ENCODE data around the gene RBM33.
A peak's percentile ranks its signal among the peaks of the same experiment; 100 is the strongest.
"Not testable (repeated sequence)": the region's sequence is repeated elsewhere in the genome, so short reads cannot be mapped to it uniquely, and the experiment has no call there.

The RBM33 gene

GRCh38 chr7:155644178-155644970 is at the start of gene RBM33:
Gene RBM33 (plus strand): TSS chr7:155644661. CDS start chr7:155644877, 216 bp downstream.
- DNase-seq (ENCODE audit: low read depth): peak; percentile 59

DNA sequence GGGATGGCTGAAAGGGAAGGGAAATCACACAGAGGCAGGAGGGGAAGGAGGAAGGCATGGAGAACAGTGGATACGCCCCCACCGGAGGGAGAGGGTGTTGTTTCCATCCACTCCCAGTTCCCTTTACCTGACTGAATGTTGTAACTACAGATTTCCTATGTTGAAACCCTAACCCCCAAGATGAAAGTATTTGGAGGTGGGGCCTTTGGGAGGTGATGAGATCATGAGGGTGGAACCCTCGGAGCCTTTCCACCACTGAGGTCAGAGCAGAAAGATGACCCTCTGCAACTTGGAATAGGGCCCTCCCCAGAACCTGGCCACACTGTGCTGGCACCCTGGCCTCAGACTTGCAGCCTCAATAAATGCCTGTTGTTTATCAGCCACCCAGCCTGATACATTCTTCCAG is 49.5 kb upstream of the RBM33 start:
- DNase-seq (ENCODE audit: low read depth): no peak

GRCh38 chr7:155597753-155598140 is 46.7 kb upstream of the RBM33 start:
- DNase-seq (ENCODE audit: low read depth): no peak

DNA sequence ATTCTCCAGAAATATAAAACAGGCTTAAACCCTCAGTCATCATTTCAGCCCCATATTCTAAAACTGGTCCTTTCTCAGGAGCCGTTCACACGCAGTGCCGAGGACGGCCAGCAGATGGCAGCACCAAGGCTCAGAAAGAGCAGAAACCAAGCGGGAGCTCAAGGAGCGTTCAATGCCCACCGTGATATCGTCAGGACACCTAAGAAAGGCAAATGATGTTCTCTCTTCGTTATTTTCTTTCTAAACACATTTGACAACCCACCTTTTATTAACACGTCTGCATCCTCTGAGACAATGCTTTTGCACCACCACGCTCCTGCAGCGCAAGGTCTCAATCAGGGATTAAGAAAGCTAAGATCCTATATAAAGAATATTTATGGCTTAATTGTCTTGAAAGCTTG is 45.7 kb upstream of the RBM33 start:
- peak; percentile 40 for DNase-seq (ENCODE audit: low read depth)

DNA sequence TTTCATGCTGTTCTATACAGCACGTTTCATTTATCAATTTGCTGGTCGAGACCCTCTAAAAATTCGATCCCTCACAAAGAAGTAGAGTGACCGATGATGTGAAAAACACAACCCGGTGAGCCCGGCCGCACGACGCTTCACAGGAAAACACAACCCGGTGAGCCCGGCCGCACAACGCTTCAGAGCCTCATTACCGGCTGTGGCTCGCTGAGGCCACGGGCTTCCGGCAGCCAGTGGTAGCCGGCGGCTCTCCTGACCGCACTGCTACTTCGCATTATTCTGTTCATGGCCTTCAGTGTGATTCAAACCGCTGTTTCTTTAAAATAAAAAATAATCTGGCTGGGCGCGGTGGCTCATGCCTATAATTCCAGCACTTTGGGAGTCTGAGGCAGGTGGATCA is 42.3 kb upstream of the RBM33 start:
- DNase-seq (ENCODE audit: low read depth): no peak

DNA sequence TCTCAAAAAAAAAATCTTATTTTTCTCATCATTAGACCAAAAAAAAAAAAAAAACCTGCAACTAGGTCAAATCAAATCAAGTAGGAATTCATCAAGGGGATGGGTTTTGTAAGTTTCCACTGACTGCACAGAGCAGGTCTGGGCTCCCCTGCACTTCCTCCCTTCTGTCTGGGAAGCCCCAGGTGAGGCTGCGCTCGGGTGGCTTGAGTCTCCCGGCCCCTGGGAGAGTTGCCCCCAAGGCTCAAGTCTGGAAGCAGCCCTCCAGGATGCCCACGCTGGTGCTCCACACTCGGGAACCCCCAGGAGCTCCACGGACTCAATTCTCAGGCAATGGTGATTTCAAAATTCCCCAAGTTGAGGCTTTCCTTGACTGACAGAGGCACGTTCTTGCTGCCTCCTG is 41.7 kb upstream of the RBM33 start:
- DNase-seq (ENCODE audit: low read depth): no peak

GRCh38 chr7:155603205-155603857 is 41.1 kb upstream of the RBM33 start:
- no peak for DNase-seq (ENCODE audit: low read depth)

- no peak for DNase-seq (ENCODE audit: low read depth)
Observed at GRCh38 chr7:155603858-155604503, 40.5 kb upstream of the RBM33 start.

- no peak for DNase-seq (ENCODE audit: low read depth)
Observed at GRCh38 chr7:155604504-155604997, 39.9 kb upstream of the RBM33 start.

- no peak for DNase-seq (ENCODE audit: low read depth)
Observed at GRCh38 chr7:155609185-155609584, 35.3 kb upstream of the RBM33 start.

GRCh38 chr7:155610633-155611193 is 33.7 kb upstream of the RBM33 start:
- no peak for DNase-seq (ENCODE audit: low read depth)

GRCh38 chr7:155611808-155612447 is 32.5 kb upstream of the RBM33 start:
- no peak for DNase-seq (ENCODE audit: low read depth)

GRCh38 chr7:155612658-155613057 is 31.8 kb upstream of the RBM33 start:
- DNase-seq (ENCODE audit: low read depth): no peak

GRCh38 chr7:155615085-155615484 is 29.4 kb upstream of the RBM33 start:
- not testable (repeated sequence) for DNase-seq (ENCODE audit: low read depth)

DNA sequence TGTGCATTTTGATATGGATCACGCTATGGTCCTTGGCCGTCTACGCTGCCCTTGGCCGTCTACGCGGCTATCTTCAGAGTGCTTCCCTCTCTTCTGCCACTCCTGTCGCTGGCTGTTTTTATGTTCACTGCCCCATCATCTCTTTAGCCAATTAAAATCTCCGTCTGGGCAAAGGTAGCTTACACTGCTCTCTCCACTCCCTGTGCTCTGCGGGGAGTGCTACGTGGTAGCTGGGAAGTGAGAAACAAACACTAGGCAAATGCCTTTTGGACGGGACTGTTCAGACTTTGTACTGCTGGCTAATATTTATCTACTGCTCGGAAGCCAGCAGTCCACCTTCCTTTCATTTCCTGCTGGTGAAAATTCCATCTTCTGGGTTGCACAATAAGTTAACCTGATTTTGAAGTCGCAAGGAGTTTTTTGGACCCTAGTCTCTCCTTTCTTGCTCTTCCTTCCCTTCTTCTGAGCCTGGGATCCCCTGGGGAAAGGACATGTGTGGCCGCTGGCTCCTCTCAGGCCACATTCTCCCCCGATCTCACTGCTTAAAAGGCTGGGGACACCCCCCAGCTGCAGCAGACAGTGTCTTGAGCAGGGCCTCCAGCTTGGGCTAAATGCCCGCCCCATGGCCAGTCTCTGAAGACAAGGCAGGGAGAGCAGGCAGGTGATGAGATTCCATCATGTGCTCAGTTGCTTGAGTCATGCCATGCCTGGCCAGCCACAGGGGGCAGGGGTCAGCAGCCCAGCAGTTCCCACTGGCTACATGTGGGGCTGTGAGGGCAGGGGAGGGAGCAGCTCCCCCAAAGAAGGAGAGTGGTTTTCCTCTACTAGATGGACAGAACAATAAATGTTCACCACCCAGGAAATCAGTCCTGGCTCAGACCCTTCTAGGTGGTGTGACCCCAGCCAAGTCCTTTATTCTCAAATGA is 25.5 kb upstream of the RBM33 start:
- DNase-seq (ENCODE audit: low read depth): no peak

DNA sequence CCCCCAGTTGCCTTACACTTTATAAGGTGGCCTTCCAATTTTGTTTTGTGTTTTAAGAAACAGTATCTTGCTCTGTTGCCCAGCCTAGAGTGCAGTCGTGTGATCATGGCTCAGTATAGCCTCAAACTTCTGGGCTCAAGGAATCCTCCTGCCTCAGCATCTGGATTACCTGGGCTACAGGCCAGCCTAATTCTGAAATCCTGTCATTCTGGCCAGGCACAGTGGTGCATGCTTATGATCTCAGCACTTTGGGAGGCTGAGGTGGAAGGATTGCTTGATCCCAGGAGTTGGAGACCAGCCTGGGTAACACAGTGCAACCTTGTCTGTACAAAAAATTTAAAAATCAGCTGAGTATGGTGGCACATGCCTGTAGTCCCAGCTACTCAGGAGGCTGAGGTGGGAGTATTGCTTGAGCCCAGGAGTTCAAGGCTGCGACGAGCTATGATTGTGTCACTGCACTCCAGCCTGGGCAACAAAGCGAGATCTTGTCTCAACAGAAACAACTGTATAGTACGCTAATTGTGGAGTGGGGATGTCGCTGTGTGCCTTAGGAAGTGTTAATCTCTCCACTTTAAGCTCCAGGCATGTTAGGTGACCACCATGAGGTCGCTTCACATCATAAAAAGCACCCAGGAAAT is 24.7 kb upstream of the RBM33 start:
- DNase-seq (ENCODE audit: low read depth): no peak

GRCh38 chr7:155620497-155620896 is 24.0 kb upstream of the RBM33 start:
- DNase-seq (ENCODE audit: low read depth): no peak

- no peak for DNase-seq (ENCODE audit: low read depth)
Observed at GRCh38 chr7:155621418-155621980, 23.0 kb upstream of the RBM33 start.

DNA sequence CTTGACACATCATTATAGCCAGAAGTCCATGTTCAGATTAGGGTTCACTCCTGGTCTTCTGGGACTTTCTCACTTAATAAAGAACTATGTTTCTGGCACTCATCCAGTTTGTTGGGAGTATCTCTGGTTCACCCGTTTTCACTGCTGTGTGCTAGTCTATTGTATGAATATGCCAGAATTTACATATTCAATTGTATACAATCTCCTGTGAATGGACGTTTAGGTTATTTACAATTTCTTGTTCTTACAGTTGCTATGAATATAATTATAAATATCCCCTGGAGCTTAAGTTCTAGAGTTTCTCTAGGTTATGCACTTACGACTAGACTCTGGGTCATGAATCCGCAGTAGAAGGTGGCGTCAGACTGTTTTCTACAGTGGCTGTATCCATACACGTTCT is 20.0 kb upstream of the RBM33 start:
- no peak for DNase-seq (ENCODE audit: low read depth)

GRCh38 chr7:155625557-155625956 is 18.9 kb upstream of the RBM33 start:
- DNase-seq (ENCODE audit: low read depth): no peak
